WTC11 (cell line): ENCODE results near the gene PLXNC1.

Source experiments
- ELF4 ChIP-seq: sonication (generic); formaldehyde crosslinking; IDR thresholded peaks from 2 replicates; pipeline ENCODE4 v1.8.1; 2022; ENCODE audit warnings: low read depth, mild to moderate bottlenecking, moderate library complexity, missing genetic modification reagents
- FOXP1 ChIP-seq: sonication (generic); formaldehyde crosslinking; IDR thresholded peaks from 2 replicates; pipeline ENCODE4 v1.8.0; 2022; ENCODE audit warnings: missing genetic modification reagents, mild to moderate bottlenecking, moderate library complexity, borderline replicate concordance
- GTF2I ChIP-seq: fragments of 250-450 bp; sonication (Bioruptor Pico); conservative IDR thresholded peaks from 2 replicates; pipeline ENCODE4 v1.4.0; 2021; ENCODE audit warnings: mild to moderate bottlenecking
- KAT7 ChIP-seq: sonication (generic); formaldehyde crosslinking; IDR thresholded peaks from 2 replicates; pipeline ENCODE4 v1.8.1; 2023; ENCODE audit warnings: missing genetic modification reagents, mild to moderate bottlenecking, borderline replicate concordance
- SMAD3 ChIP-seq: sonication (generic); formaldehyde crosslinking; IDR thresholded peaks from 2 replicates; pipeline ENCODE4 v1.8.0; 2022; ENCODE audit warnings: missing genetic modification reagents, mild to moderate bottlenecking, borderline replicate concordance
- SP1 ChIP-seq: sonication (generic); formaldehyde crosslinking; conservative IDR thresholded peaks from 2 replicates; pipeline ENCODE4 v1.8.1; 2022; ENCODE audit warnings: missing genetic modification reagents
- ZNF138 ChIP-seq: sonication (generic); formaldehyde crosslinking; conservative IDR thresholded peaks from 2 replicates; pipeline ENCODE4 v1.8.1; 2022; ENCODE audit warnings: mild to moderate bottlenecking, moderate library complexity, missing genetic modification reagents
- TF ChIP-seq, protein P1 (sequence below): fragments of 200-600 bp; IDR thresholded peaks from 2 replicates; pipeline ENCODE4 v1.8.0; 2022; ENCODE audit warnings: antibody characterized with exemption
- TF ChIP-seq, protein P2 (sequence below): sonication (generic); formaldehyde crosslinking; IDR thresholded peaks from 2 replicates; pipeline ENCODE4 v1.8.1; 2023; ENCODE audit warnings: mild to moderate bottlenecking, missing genetic modification reagents, moderate library complexity

DNA sequence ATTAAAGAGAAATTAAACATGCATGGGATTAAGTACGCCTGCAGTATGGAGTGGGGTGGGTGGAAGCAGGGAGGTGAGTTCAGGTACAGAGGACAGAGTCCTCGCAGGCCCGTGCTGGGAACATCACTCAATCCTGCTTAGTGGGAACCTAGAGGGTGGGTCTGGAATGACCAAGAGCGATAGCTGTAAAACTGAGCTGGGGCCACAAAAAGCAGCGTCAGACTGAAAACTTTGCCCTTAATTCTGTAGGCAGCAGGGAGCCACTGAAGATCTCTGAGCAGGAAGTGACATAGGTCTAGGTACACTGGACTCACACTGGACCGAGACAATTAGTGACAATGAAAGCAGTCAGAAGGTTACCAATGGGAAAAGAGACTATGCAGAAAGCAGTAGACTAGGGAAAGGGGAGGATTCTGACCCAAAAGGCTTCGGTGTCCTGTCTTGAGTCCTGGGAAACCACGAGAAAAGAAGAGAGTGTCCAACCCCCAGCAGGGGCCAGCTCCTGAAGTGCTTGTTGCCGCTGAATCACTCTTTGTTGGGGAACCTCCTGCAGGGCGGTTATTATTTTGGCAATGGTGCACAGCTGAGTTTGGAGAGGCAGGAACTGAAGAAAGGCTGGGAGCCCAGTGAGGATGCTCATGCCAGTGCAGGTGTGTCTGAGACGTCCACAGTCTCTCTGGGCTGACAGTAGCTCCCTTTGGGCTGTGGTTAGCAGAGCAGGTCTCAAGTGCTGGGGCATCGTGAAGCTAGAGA is 97.4 kb downstream of the PLXNC1 start:
- TF ChIP-seq SP1 (CRISPR knock-in tag): no peak
- no peak for TF ChIP-seq SMAD3
- TF ChIP-seq, protein P1, sequence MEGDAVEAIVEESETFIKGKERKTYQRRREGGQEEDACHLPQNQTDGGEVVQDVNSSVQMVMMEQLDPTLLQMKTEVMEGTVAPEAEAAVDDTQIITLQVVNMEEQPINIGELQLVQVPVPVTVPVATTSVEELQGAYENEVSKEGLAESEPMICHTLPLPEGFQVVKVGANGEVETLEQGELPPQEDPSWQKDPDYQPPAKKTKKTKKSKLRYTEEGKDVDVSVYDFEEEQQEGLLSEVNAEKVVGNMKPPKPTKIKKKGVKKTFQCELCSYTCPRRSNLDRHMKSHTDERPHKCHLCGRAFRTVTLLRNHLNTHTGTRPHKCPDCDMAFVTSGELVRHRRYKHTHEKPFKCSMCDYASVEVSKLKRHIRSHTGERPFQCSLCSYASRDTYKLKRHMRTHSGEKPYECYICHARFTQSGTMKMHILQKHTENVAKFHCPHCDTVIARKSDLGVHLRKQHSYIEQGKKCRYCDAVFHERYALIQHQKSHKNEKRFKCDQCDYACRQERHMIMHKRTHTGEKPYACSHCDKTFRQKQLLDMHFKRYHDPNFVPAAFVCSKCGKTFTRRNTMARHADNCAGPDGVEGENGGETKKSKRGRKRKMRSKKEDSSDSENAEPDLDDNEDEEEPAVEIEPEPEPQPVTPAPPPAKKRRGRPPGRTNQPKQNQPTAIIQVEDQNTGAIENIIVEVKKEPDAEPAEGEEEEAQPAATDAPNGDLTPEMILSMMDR: no peak
- TF ChIP-seq, protein P2, sequence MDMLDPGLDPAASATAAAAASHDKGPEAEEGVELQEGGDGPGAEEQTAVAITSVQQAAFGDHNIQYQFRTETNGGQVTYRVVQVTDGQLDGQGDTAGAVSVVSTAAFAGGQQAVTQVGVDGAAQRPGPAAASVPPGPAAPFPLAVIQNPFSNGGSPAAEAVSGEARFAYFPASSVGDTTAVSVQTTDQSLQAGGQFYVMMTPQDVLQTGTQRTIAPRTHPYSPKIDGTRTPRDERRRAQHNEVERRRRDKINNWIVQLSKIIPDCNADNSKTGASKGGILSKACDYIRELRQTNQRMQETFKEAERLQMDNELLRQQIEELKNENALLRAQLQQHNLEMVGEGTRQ (CRISPR knock-in tag): no peak
- TF ChIP-seq ZNF138 (CRISPR knock-in tag): no peak
- no peak for TF ChIP-seq ELF4 (CRISPR knock-in tag)
- no peak for TF ChIP-seq KAT7 (CRISPR knock-in tag)
- TF ChIP-seq FOXP1: no peak
- no peak for TF ChIP-seq GTF2I (CRISPR knock-in tag)
